ENCODE results near the gene ZNF609.

The ZNF609 gene

GRCh38 chr15:64535460-64536243, 75.3 kb downstream of the ZNF609 start:
- TF ChIP-seq CTCF (IDR thresholded peaks at IDR 0.05; ENCODE audit: control extremely low read depth, extremely low read depth, low read depth, missing control alignments) = no peak
- DNase-seq (ENCODE audit: extremely low spot score) = no peak
- POLR2A ChIA-PET = interaction anchor here (0.6 kb wide), 1 partner anchor 8 kb away, joined by 3 read pairs; no protein-coding TSS in a partner anchor
- CTCF ChIA-PET = no interaction called here

- POLR2A ChIA-PET = interaction anchor here (0.6 kb wide), 2 partner anchors 9 to 32 kb away, joined by 3 to 7 read pairs; no protein-coding TSS in a partner anchor
- no peak for TF ChIP-seq CTCF (IDR thresholded peaks at IDR 0.05; ENCODE audit: control extremely low read depth, extremely low read depth, low read depth, missing control alignments)
- no peak for DNase-seq (ENCODE audit: extremely low spot score)
- CTCF ChIA-PET = interaction anchor here (1.3 kb wide), 1 partner anchor 117 kb away, joined by 3 read pairs; no protein-coding TSS in a partner anchor
Measured at GRCh38 chr15:64536244-64536836, 76.0 kb downstream of the ZNF609 start.

DNA sequence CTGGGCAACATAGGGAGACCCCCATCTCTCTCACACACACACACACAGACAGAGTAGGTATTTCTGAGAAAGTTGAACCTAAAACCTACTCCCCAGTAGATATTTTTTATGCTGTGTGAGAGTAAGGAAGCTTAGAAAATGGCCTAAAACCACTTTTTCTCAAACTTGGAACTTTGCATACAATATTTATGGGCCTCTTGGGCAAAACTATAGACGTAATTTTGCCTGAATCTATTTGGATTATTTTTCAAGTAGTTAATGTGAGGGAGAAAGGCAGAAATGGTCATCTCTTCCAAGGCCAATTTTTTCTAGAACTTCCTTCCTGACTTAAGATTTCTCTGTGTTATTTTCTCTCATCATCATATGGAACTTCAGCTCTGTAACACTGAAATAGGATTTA, 81.7 kb downstream of the ZNF609 start:
- POLR2A ChIA-PET = no interaction called here
- TF ChIP-seq CTCF (IDR thresholded peaks at IDR 0.05; ENCODE audit: control extremely low read depth, extremely low read depth, low read depth, missing control alignments) = no peak
- CTCF ChIA-PET = no interaction called here
- DNase-seq (ENCODE audit: extremely low spot score) = no peak

DNA sequence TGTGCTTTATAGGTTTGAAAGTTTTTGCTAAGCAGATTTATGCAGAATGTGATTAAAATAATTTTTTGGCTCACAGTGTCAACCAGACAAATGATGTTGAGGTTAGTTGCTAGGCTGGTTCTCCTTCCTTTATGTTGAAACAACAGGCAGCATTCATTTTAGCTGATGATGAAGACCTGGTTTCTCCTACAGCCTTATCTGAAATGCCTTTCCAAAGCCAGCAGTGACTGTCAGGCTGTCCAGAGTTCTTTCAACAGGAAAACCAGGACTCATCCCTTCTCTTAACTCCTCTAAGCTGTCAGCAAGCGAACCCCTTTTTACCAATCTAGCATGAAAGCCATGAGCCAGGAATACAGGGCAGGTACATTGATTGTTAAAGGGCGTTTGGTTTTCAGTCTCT, 84.1 kb downstream of the ZNF609 start:
- ChIA-PET CTCF (interaction anchor here (0.9 to 1.0 kb wide), 2 partner anchors 10 to 14 kb away, joined by 3 to 4 read pairs; no protein-coding TSS in a partner anchor), POLR2A (no interaction called here)
- no peak for TF ChIP-seq CTCF (IDR thresholded peaks at IDR 0.05; ENCODE audit: control extremely low read depth, extremely low read depth, low read depth, missing control alignments)
- DNase-seq (ENCODE audit: extremely low spot score) = no peak

DNA sequence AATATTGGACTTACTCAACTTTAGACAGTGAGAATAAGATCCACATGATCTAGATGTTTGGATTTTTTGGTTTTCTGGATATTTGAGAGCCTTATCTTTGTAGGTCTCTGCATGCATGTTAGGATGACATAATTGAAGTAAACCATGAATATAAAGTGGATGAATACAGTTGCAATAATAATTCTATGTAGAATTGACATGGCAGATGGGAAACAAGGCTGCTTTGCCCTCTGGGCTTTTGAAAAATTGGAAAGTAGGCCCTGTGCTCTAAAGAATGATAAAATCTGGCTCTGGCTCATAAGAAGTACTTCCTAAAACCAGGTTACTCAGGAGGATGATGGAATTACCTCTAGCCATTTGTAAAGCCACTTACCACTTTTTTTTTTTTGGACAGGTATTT, 86.9 kb downstream of the ZNF609 start:
- ChIA-PET CTCF (no interaction called here), POLR2A (no interaction called here)
- DNase-seq (ENCODE audit: extremely low spot score) = no peak
- TF ChIP-seq CTCF (IDR thresholded peaks at IDR 0.05; ENCODE audit: control extremely low read depth, extremely low read depth, low read depth, missing control alignments) = no peak

GRCh38 chr15:64548235-64548634, 87.9 kb downstream of the ZNF609 start:
- POLR2A ChIA-PET = no interaction called here
- no peak for DNase-seq (ENCODE audit: extremely low spot score)
- CTCF ChIA-PET = no interaction called here
- TF ChIP-seq CTCF (IDR thresholded peaks at IDR 0.05; ENCODE audit: control extremely low read depth, extremely low read depth, low read depth, missing control alignments) = no peak

All from GM10248 (cell line).